Hepatocyte (in vitro differentiated cells): ENCODE results near the gene SPSB1.

ENCODE experiments used
- CTCF ChIP-seq: fragments of 200-600 bp; sonication (generic); IDR thresholded peaks from 2 replicates; pipeline ENCODE4 v1.5.1; 2016; ENCODE audit warnings: antibody characterized with exemption, mild to moderate bottlenecking; ENCODE audit not compliant: poor library complexity
- EZH2 ChIP-seq: fragments of 200-600 bp; sonication (generic); IDR thresholded peaks from 2 replicates; pipeline ENCODE4 v1.6.1; 2016; ENCODE audit warnings: antibody characterized with exemption, mild to moderate bottlenecking, borderline replicate concordance
- EZH2phosphoT487 ChIP-seq: fragments of 200-600 bp; sonication (generic); IDR thresholded peaks from one replicate; pipeline ENCODE4 v1.6.1; 2018; ENCODE audit warnings: antibody characterized with exemption, mild to moderate bottlenecking, low read depth, moderate library complexity; ENCODE audit not compliant: unreplicated experiment, severe bottlenecking

- TF ChIP-seq EZH2 (no peak), CTCF (no peak), EZH2phosphoT487 (no peak)
These were observed 26.6 kb downstream of the SPSB1 start for GRCh38 chr1:9319208-9319788.
